OCI-LY7 (cell line): ENCODE measurements around the gene MINAR2.

Experiments
- CTCF ChIP-seq: fragments of 200-600 bp; sonication (generic); conservative IDR thresholded peaks from 2 replicates; pipeline ENCODE4 v1.5.1; 2014; ENCODE audit warnings: mild to moderate bottlenecking, antibody characterized with exemption, low read length, moderate library complexity, mixed read lengths
- EZH2phosphoT487 ChIP-seq: fragments of 200-600 bp; sonication (generic); IDR thresholded peaks from 2 replicates; pipeline ENCODE4 v1.6.1; 2018; ENCODE audit warnings: low read depth, borderline replicate concordance, mild to moderate bottlenecking, mixed run types, antibody characterized with exemption, low read length, moderate library complexity, mixed read lengths

GRCh38 chr5:129724222-129724621, 23.7 kb upstream of the MINAR2 start:
- TF ChIP-seq CTCF (no peak), EZH2phosphoT487 (no peak)
